Lower leg skin (tissue), 3 donors: ENCODE data around the gene TANGO6.

Experiments
- CTCF ChIP-seq, 3 donors: fragments of 450-650 bp; IDR thresholded peaks; one replicate each; pipeline ENCODE4 v1.5.1; 2016; ENCODE audit warnings: antibody characterized with exemption in 3 of 3, mild to moderate bottlenecking in 3 of 3, moderate library complexity in 2 of 3
- POLR2A ChIP-seq, 2 donors: fragments of 450-650 bp; IDR thresholded peaks; one replicate each; pipeline ENCODE4 v1.6.1; 2016 to 2017; ENCODE audit warnings: antibody characterized with exemption in 2 of 2, mild to moderate bottlenecking in 1 of 2, moderate library complexity in 1 of 2

DNA sequence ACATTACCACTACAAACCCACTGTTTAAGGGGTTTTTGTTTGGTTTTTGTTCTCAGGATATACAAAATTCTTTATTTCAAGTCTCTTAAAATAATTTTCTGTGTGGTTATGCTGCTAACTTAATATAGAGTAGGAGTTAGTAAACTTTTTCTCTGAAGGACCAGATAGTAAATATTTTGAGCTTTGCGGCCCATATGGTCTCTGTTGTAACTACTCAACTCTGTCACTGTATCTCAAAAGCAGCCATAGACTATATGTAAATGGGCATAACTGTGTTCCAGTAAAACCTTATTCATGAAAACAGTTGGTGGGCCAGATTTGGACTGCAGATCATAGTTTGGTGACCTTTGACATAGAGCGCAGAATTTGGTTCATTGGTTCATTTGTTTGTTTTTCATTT, 7.2 kb downstream of the TANGO6 start:
- TF ChIP-seq CTCF (IDR thresholded peaks at IDR 0.05) (no peak), POLR2A (IDR thresholded peaks at IDR 0.05) (no peak)
